ENCODE measurements around the gene PELO.

DNA sequence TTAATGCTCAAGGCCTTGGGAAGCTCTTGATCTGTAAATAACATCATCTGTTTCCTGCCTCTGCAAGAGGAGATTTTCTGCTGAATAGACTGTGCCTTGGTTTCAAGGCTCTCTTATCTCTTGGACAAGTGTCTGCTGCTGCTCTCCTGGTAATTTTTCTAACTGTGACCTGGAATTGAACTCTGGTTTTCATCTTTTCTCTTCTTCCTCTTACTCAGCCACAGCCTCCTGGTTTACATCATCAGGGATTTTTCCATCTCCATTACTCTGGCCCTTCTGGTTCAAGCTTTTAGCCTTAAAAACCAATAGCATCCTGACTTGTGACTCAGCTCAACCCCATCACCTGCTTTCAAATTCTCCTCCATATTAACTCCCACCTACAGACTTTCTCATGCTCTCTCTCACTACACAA is 49.6 kb upstream of the PELO start:
- TF ChIP-seq, protein P1, sequence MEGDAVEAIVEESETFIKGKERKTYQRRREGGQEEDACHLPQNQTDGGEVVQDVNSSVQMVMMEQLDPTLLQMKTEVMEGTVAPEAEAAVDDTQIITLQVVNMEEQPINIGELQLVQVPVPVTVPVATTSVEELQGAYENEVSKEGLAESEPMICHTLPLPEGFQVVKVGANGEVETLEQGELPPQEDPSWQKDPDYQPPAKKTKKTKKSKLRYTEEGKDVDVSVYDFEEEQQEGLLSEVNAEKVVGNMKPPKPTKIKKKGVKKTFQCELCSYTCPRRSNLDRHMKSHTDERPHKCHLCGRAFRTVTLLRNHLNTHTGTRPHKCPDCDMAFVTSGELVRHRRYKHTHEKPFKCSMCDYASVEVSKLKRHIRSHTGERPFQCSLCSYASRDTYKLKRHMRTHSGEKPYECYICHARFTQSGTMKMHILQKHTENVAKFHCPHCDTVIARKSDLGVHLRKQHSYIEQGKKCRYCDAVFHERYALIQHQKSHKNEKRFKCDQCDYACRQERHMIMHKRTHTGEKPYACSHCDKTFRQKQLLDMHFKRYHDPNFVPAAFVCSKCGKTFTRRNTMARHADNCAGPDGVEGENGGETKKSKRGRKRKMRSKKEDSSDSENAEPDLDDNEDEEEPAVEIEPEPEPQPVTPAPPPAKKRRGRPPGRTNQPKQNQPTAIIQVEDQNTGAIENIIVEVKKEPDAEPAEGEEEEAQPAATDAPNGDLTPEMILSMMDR (optimal IDR thresholded peaks at IDR 0.05 in 1 of 3, IDR thresholded peaks at IDR 0.05 in 1 of 3, conservative IDR thresholded peaks at IDR 0.05 in 1 of 3; ENCODE audit: extremely low read depth in 1 of 3, insufficient read depth in 2 of 3, low read length in 3 of 3), result no peak
- TF ChIP-seq EZH2 (IDR thresholded peaks at IDR 0.05; ENCODE audit: low read length), result no peak
